OCI-LY3 (cell line): Measurements from ENCODE around the gene AQP6.

Source experiments
- EZH2phosphoT487 ChIP-seq: fragments of 200-600 bp; shearing (Covaris generic); IDR thresholded peaks from 2 replicates; pipeline ENCODE4 v1.6.1; 2018; ENCODE audit warnings: antibody characterized with exemption, mixed run types, low read depth
- TF ChIP-seq, protein P1 (sequence below): fragments of 200-600, 300-600 bp; sonication (generic); IDR thresholded peaks from 2 replicates; pipeline ENCODE4 v1.5.1; 2014; ENCODE audit warnings: antibody characterized with exemption, low read length, low read depth

DNA sequence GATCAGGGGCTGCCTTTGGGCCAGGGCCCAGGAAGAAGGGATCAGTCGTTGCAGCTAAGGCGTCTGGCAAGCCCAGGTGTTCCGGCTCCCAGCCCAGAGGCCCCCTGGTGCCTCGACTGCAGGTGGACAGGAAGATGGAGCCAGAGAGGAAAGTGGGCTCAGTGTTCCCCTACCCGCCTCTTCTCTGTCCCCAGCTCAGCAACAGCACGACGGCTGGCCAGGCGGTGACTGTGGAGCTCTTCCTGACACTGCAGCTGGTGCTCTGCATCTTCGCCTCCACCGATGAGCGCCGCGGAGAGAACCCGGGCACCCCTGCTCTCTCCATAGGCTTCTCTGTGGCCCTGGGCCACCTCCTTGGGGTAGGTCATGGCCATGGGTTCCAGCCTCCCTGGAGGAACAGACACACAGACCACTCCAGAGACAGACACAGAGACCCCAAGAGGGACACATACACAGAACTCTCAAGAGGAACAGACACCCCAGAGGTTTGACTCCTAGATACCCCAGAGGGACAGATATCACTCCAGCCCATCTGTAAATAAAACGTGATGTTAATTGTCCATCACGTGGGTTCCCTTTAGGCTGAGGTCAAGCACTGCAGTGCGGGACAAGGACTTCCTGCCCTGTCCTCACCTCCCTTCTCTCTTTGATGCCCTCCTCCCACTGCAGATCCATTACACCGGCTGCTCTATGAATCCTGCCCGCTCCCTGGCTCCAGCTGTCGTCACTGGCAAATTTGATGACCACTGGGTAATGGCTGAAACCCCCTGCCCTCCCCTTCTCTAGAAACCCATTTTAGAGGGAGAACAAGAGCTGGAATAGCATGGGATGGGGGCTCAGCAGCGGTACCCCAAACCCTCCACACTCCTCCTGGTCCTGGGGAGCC lies 18.5 kb upstream of the AQP6 start:
- TF ChIP-seq, protein P1, sequence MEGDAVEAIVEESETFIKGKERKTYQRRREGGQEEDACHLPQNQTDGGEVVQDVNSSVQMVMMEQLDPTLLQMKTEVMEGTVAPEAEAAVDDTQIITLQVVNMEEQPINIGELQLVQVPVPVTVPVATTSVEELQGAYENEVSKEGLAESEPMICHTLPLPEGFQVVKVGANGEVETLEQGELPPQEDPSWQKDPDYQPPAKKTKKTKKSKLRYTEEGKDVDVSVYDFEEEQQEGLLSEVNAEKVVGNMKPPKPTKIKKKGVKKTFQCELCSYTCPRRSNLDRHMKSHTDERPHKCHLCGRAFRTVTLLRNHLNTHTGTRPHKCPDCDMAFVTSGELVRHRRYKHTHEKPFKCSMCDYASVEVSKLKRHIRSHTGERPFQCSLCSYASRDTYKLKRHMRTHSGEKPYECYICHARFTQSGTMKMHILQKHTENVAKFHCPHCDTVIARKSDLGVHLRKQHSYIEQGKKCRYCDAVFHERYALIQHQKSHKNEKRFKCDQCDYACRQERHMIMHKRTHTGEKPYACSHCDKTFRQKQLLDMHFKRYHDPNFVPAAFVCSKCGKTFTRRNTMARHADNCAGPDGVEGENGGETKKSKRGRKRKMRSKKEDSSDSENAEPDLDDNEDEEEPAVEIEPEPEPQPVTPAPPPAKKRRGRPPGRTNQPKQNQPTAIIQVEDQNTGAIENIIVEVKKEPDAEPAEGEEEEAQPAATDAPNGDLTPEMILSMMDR = no peak
- TF ChIP-seq EZH2phosphoT487 = no peak
